HG03558 (cell line): Measurements from ENCODE around the gene DENR.
"Not testable (repeated sequence)": the region's sequence is repeated elsewhere in the genome, so short reads cannot be mapped to it uniquely, and the experiment has no call there.

Experiments used
- ATAC-seq: cut with Tn5 transposase; IDR thresholded peaks from one replicate; pipeline ENCODE4 v1.9.1; 2021; ENCODE audit warnings: moderate number of reproducible peaks; ENCODE audit not compliant: unreplicated experiment; ENCODE audit errors: extremely low read depth

DENR gene

GRCh38 chr12:122738571-122738970 is 14.1 kb upstream of the DENR start:
- ATAC-seq, result no peak

GRCh38 chr12:122740351-122740750 is 12.3 kb upstream of the DENR start:
- ATAC-seq, result no peak

- no peak for ATAC-seq
Measured at GRCh38 chr12:122743895-122744525, 8.6 kb upstream of the DENR start.

GRCh38 chr12:122747224-122748135 is 5.1 kb upstream of the DENR start:
- ATAC-seq, result no peak

GRCh38 chr12:122749569-122750332 is 2.9 kb upstream of the DENR start:
- ATAC-seq, result no peak

GRCh38 chr12:122750781-122751515 is 1.7 kb upstream of the DENR start:
- not testable (repeated sequence) for ATAC-seq

GRCh38 chr12:122753319-122753650 is 661 bp downstream of the DENR start:
- no peak for ATAC-seq

- no peak for ATAC-seq
Measured at GRCh38 chr12:122754790-122755189, 2.2 kb downstream of the DENR start.

- no peak for ATAC-seq
Measured at GRCh38 chr12:122757568-122757967, 4.9 kb downstream of the DENR start.

GRCh38 chr12:122785503-122785902 is 32.9 kb downstream of the DENR start:
- no peak for ATAC-seq

- ATAC-seq, result no peak
Measured at GRCh38 chr12:122788387-122788786, 35.8 kb downstream of the DENR start.

- no peak for ATAC-seq
Measured at GRCh38 chr12:122789637-122790036, 37.0 kb downstream of the DENR start.

- no peak for ATAC-seq
Measured at GRCh38 chr12:122790393-122791075, 37.9 kb downstream of the DENR start.

- no peak for ATAC-seq
Measured at GRCh38 chr12:122793685-122794106, 41.1 kb downstream of the DENR start.

GRCh38 chr12:122795807-122796206 is 43.2 kb downstream of the DENR start:
- no peak for ATAC-seq

GRCh38 chr12:122799641-122800243 is 47.1 kb downstream of the DENR start:
- ATAC-seq, result no peak

GRCh38 chr12:122803937-122804336 is 51.3 kb downstream of the DENR start:
- no peak for ATAC-seq

GRCh38 chr12:122804957-122805356 is 52.3 kb downstream of the DENR start:
- ATAC-seq, result not testable (repeated sequence)

- ATAC-seq, result no peak
Measured at GRCh38 chr12:122807651-122808050, 55.0 kb downstream of the DENR start.
